Activated CD8-positive, alpha-beta memory T cell treated with anti-CD3 and anti-CD28 coated beads, Interleukin-2, amount 50 U/mL, for 24 hours (primary cell): ENCODE results near the gene ACTL7B.
"Not testable (repeated sequence)": the region's sequence is repeated elsewhere in the genome, so short reads cannot be mapped to it uniquely, and the experiment has no call there.

ENCODE experiments used
- DNase-seq: peaks from one replicate; pipeline ENCODE4 v3.0.0-alpha.2; 2020; ENCODE audit errors: extremely low read depth

The ACTL7B gene

DNA sequence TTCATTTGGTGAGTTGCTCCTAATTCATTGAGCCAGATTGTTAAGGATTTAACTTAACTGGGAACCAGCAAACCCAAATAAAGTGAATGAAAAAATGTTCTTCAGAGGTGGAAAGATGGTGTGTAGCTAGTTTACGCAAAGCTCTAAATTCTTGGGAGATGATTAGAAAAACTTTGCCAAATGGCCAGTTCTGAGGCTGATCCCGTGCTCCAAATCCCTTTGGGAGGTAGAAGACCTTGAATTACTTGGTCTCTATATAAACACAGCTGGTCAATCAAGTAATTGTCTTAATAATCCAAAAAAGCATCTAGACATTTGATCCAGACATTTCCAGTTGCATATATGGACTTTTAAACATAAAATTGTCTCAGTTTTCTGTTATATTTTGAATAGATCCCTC lies 11.4 kb downstream of the ACTL7B start:
- no peak for DNase-seq

GRCh38 chr9:108842610-108843295 lies 13.0 kb downstream of the ACTL7B start:
- DNase-seq = no peak

DNA sequence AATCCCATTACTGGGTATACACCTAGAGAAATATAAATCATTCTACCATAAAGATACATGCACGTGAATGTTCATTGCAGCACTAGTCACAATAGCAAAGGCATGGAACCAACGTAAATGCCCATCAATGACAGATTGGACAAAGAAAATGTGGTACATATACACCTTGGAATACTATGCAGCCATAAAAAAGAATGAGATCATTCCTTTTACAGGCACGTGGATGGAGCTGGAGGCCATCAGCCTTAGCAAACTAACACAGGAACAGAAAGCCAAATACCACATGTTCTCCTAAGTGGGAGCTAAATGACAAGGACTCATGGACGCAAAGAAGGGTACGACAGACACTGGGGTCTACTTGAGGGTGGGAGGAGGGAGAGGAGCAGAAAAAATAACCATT lies 16.2 kb downstream of the ACTL7B start:
- not testable (repeated sequence) for DNase-seq

DNA sequence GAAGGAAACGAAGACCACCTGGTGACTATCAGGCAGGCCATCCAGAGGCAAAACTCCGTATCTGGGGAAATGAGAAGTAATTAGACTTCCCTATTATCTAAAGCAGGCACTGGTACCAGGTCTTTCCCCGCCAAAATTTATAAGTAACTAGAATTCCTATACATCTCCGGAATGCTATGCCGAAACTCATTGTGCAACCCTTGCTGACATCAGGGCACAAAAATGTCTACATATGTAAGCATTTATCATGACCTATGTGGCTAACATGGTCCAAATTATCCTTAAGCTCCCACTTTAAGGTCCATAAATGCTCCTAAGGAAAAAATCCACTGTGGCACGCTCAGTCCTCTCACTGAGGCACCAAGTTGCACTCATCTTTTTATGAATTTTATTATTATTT lies 17.8 kb downstream of the ACTL7B start:
- no peak for DNase-seq

GRCh38 chr9:108837530-108837929 lies 18.3 kb downstream of the ACTL7B start:
- no peak for DNase-seq

GRCh38 chr9:108836781-108837180 lies 19.0 kb downstream of the ACTL7B start:
- DNase-seq = no peak

- DNase-seq = no peak
Measured at GRCh38 chr9:108836319-108836718, 19.5 kb downstream of the ACTL7B start.

- DNase-seq = no peak
Measured at GRCh38 chr9:108835831-108836230, 20.0 kb downstream of the ACTL7B start.

- DNase-seq = no peak
Measured at GRCh38 chr9:108834959-108835665, 20.7 kb downstream of the ACTL7B start.

GRCh38 chr9:108832179-108832500 lies 23.6 kb downstream of the ACTL7B start:
- DNase-seq = no peak

DNA sequence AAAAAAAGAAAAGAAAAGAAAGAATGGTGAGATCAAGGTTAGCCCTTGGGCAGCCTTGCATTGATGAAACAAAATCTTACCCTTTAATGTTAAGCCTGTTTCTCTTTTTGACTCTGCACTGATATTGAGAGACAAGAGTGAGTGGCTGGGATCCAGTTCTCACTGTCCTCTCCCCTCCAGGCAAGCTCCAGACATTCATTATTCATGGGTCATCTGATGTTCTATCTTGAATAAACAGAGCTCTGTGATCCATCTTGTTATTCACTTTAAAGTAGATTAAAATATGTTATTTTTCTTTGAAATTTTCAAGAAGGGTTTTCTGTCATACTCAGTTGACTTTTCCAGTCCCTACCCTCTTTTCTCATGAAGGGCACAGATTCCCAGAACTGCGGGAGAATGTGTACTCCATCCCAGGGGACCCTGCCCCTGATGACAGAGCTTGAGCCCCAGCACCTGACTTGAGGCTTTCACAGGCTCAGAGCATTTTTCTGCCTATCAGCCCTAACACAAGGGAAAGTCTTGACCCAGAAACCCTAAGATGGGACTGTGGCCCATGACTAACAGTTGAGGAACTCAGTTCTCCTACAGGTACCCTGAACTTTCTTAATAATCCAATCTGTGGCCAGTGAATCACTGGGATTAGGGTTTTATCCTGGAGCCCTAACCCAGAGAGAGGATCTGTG lies 24.1 kb downstream of the ACTL7B start:
- DNase-seq = no peak

DNA sequence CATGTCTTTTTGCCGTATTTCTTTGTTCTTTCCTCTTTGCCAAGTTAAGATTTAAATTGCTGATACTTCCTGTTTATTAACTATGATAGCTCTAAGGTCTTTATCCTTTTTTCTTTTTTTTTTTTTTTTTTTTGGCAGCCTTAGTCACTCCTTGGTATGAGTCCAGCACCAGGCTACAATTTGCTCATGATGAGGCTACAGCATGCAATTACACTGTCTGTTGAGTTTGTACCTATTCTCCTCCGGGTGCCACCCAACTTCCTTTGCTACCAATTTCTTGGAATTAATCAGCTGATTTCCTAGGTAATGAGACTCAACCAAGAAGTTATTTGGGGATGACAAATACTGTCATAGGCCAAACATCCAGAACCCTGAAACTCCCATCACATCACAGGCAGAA lies 25.5 kb downstream of the ACTL7B start:
- no peak for DNase-seq

DNA sequence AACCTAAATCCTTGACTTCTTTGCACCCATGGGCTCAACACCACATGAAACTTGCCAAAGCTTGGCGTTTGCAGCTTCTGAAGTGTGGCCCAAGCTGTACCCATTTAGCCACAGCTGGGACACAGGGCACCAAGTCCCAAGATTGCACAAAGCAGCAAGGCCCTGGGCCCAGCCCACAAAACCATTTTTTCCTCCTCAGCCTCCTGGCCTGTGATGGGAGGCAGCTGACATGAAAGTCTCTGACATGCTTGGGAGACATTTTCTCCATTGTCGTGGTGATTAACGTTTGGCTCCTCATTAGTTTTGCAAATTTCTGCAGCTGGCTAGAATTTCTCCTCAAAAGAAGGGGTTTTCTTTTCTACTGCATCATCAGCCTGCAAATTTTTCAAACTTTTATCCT lies 32.0 kb downstream of the ACTL7B start:
- DNase-seq = no peak

DNA sequence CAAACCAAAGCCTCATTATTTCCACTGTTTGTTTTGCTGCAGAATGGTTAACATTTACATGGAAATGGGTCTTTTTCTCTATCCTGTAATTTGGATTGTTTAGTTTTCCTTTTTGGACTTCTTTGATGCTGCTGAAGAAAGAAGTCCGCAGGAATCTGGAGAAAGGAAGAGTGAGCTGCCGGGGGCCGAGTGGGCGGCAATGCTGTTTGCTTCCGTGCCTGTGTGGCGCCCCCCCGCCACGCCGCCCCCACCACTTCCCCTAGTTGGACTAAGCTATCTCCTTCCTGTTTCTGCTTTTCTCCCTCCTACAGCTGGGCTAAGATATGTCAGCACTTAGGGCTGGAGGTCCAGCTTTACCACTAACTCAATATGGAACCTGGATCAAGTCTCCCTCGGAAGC lies 39.7 kb downstream of the ACTL7B start:
- DNase-seq = no peak

GRCh38 chr9:108815156-108815555 lies 40.6 kb downstream of the ACTL7B start:
- no peak for DNase-seq

DNA sequence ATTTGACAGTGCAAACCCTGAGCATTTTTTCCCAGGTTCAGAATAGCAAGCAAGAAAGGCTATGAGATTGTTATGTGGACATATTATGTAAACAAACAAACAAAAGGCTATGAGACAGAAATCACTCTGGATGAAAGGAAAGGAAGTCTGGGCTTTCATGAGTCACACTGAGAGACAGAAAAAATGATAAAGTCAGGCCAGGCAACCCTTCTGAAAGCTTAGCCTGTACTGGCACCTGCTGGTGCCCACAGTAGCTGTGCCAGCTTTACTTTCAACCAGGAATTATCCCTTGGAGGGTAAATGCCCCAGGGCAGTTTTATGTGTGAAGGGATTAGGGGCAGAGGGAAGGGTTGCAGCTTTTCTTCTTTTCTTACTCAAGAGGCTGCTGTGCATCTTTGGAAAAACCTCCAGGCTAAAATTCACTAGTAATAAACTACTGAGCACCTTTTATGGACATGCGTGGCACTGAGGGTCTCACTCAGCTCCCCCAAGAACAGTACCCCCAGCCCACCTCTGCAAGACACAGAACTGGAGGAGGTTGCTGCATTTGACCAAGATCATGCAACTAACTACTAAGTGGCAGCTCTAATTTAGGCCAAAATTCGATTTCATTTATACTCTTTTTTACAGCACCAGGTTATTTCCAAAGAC lies 41.7 kb downstream of the ACTL7B start:
- DNase-seq = no peak

DNA sequence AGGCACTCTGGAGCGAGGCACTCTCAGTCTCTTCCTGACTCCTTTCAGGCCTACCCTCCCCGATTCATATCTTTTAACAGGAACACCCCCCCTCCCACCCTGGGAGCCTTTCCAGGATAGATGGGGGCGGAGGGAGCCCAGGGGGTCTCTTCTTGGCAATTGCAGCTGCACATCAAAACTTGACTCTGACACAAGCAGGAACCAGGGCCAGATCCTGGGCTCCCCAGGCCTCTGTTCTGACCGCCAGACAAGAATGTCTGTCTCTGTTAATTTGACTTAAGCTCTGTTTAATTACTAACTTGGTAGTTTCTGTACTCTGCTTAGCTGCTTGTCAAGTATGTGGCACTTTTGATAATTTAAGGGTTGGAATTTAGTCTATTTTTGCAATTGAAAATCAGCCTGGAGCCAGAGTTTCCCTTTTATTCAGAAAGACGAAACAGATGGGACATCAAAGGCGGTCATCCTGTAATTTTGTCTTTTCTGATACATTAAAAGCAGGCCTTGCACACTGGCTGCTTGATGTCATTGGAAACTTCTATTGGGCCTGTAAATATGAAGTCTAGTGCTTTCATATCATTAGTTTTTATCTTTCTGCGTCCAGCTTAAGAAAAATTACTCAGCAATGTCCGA lies 43.3 kb downstream of the ACTL7B start:
- no peak for DNase-seq

GRCh38 chr9:108811944-108812343 lies 43.8 kb downstream of the ACTL7B start:
- no peak for DNase-seq

DNA sequence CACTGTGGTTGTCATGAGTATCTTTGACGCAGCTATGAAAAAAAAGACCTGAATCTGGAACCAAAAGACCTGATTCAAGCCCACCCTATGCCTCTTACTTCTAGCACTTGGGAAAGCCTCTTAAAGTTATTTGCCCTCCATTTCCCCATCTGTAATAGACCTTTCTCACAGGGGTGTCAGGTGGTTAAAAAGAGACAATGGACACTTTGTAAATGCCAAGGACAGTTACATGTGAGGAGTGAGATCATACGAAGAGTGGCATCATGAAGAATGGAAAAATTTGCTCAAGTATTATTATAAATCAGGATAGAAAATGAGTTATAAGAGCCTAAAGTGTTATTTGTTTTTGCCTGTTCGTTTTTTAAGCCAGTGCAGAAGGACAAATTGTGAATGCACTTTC lies 46.5 kb downstream of the ACTL7B start:
- DNase-seq = no peak
